ENCODE results near the gene MAPKBP1.
"Not testable (repeated sequence)": the region's sequence is repeated elsewhere in the genome, so short reads cannot be mapped to it uniquely, and the experiment has no call there.

Gene MAPKBP1

GRCh38 chr15:41825572-41826535 lies 51.6 kb downstream of the MAPKBP1 start:
- no peak for DNase-seq

- DNase-seq, result no peak
These were observed 53.1 kb downstream of the MAPKBP1 start for GRCh38 chr15:41827290-41827879.

GRCh38 chr15:41827880-41828806 lies 53.9 kb downstream of the MAPKBP1 start, which contains the start of gene JMJD7:
Gene JMJD7 (plus strand): TSS chr15:41828092. CDS start chr15:41828125, 33 bp downstream.
- DNase-seq, result peak; percentile 70

- no peak for DNase-seq
These were observed 54.5 kb downstream of the MAPKBP1 start for GRCh38 chr15:41828807-41829141.

- no peak for DNase-seq
These were observed 55.8 kb downstream of the MAPKBP1 start for GRCh38 chr15:41829959-41830646.

- DNase-seq, result not testable (repeated sequence)
These were observed 57.0 kb downstream of the MAPKBP1 start for GRCh38 chr15:41831291-41831690.

GRCh38 chr15:41832208-41832607 lies 57.9 kb downstream of the MAPKBP1 start:
- DNase-seq, result no peak

GRCh38 chr15:41832875-41833274 lies 58.6 kb downstream of the MAPKBP1 start:
- DNase-seq, result no peak

- DNase-seq, result no peak
These were observed 59.8 kb downstream of the MAPKBP1 start for GRCh38 chr15:41834096-41834495.

- no peak for DNase-seq
These were observed 61.8 kb downstream of the MAPKBP1 start for GRCh38 chr15:41836073-41836472.

GRCh38 chr15:41836713-41837454 lies 62.6 kb downstream of the MAPKBP1 start:
- DNase-seq, result no peak

- peak; percentile 4 for DNase-seq
These were observed 64.2 kb downstream of the MAPKBP1 start, which contains the start of gene PLA2G4B for GRCh38 chr15:41838400-41838897. Gene PLA2G4B (plus strand): TSS chr15:41838847. CDS start chr15:41838914, 67 bp downstream.

- DNase-seq, result peak; percentile 27
These were observed 65.7 kb downstream of the MAPKBP1 start for GRCh38 chr15:41839781-41840491.

GRCh38 chr15:41840673-41841072 lies 66.4 kb downstream of the MAPKBP1 start:
- no peak for DNase-seq

GRCh38 chr15:41841131-41841530 lies 66.8 kb downstream of the MAPKBP1 start:
- no peak for DNase-seq

GRCh38 chr15:41842229-41842628 lies 67.9 kb downstream of the MAPKBP1 start:
- DNase-seq, result no peak

GRCh38 chr15:41843571-41843970 lies 69.3 kb downstream of the MAPKBP1 start:
- no peak for DNase-seq

- no peak for DNase-seq
These were observed 70.5 kb downstream of the MAPKBP1 start for GRCh38 chr15:41844814-41845213.

- no peak for DNase-seq
These were observed 72.9 kb downstream of the MAPKBP1 start for GRCh38 chr15:41847206-41847605.

GRCh38 chr15:41847981-41848380 lies 73.7 kb downstream of the MAPKBP1 start:
- DNase-seq, result no peak

- no peak for DNase-seq
These were observed 74.3 kb downstream of the MAPKBP1 start for GRCh38 chr15:41848631-41849030.
